K562 (cell line): Measurements from ENCODE around the gene RPE. TPM values are rescaled to one million over a fixed set of nuclear protein-coding genes. Genes with fewer than 3 reads are reported as not detected.

ENCODE experiments used
- ATAC-seq: fragments of 200-7000 bp; cut with Tn5 transposase; 3 replicates; pipeline ENCODE4 v1.9.1; 2020; ENCODE audit warnings: moderate library complexity
- BruUV-seq: library from RNA; stranded (reverse); fragments of 400-500 nt; replicated peaks from 2 replicates; lab custom pipeline; 2021; lab: Mats Ljungman, UMichigan
- CTCF ChIA-PET: fragments of 300-600 bp; formaldehyde crosslinking; extraction: SDS; loops from one replicate; lab custom pipeline; 2021; ENCODE audit warnings: low intra/inter-chr PET ratio; lab: Yijun Ruan, JAX
- POLR2A ChIA-PET: fragments of 300-600, 350-650 bp; sonication (Branson Sonifier 250); formaldehyde crosslinking; extraction: SDS; loops from one replicate; lab custom pipeline; 2021; ENCODE audit warnings: antibody characterized with exemption, inconsistent platforms; lab: Yijun Ruan, JAX
- DNase-seq, 4 experiments: peaks; one replicate each; pipeline versions ENCODE4 v3.0.0 to v3.0.0-alpha.2; 2011 to 2018; ENCODE audit warnings: low spot score in 3 of 4, mixed read lengths in 3 of 4; ENCODE audit errors: extremely low read depth in 1 of 4
- FAIRE-seq: peaks from 2 replicates; lab custom pipeline; 2011; peaks lifted over from hg19 to GRCh38; lab: Jason Lieb, UNC
- H2AFZ ChIP-seq: 2 replicates; pipeline ENCODE4 v1.6.0; 2011; ENCODE audit warnings: low read depth, low read length, control low read depth, inconsistent platforms
- H3K27ac ChIP-seq: fragments of 200-600 bp; 3 replicates; pipeline ENCODE4 v1.8.0; 2011; ENCODE audit warnings: low read depth, mild to moderate bottlenecking, control low read depth, inconsistent platforms, low read length, moderate library complexity, mixed read lengths; ENCODE audit errors: extremely low read depth
- H3K27me3 ChIP-seq, 2 experiments: fragments of 300-600 bp in 1 of 2; 2 replicates in 1 of 2; 3 replicates in 1 of 2; pipeline versions ENCODE4 v1.6.0 to v1.8.0; 2011; ENCODE audit warnings: inconsistent platforms in 2 of 2, low read length in 2 of 2, mild to moderate bottlenecking in 1 of 2, mixed read lengths in 1 of 2, moderate library complexity in 1 of 2; ENCODE audit not compliant: control insufficient read depth in 2 of 2, insufficient read depth in 2 of 2
- H3K36me3 ChIP-seq: fragments of 300-600 bp; 3 replicates; pipeline ENCODE4 v1.8.0; 2011; ENCODE audit warnings: mild to moderate bottlenecking, low read length, inconsistent platforms; ENCODE audit not compliant: control insufficient read depth, insufficient read depth
- H3K4me1 ChIP-seq, 2 experiments: fragments of 200-600 bp in 1 of 2; replicated peaks in 1 of 2; 2 replicates in 1 of 2; 3 replicates in 1 of 2; pipeline versions ENCODE4 v1.5.1 to v1.8.0; 2011; ENCODE audit warnings: inconsistent platforms in 2 of 2, low read length in 2 of 2, mild to moderate bottlenecking in 1 of 2, mixed read lengths in 1 of 2, moderate library complexity in 1 of 2; ENCODE audit not compliant: control insufficient read depth in 2 of 2, insufficient read depth in 2 of 2
- H3K4me2 ChIP-seq: 2 replicates; pipeline ENCODE4 v1.6.1; 2011; ENCODE audit warnings: low read length, control low read depth, inconsistent platforms, mixed read lengths; ENCODE audit not compliant: insufficient read depth
- H3K4me3 ChIP-seq: fragments of 200-600 bp; sonication (generic), shearing (Covaris generic); 2 replicates; pipeline ENCODE4 v1.5.1; 2016; ENCODE audit warnings: control low read depth, inconsistent platforms
- H3K79me2 ChIP-seq: fragments of 200-600 bp; 3 replicates; pipeline ENCODE4 v1.8.0; 2011; ENCODE audit warnings: low read length, inconsistent platforms; ENCODE audit not compliant: control insufficient read depth, insufficient read depth
- H3K9ac ChIP-seq, 2 experiments: 2 replicates each; pipeline versions ENCODE4 v1.6.0 to v1.6.1; 2011; ENCODE audit warnings: low read depth in 2 of 2, low read length in 2 of 2, control low read depth in 1 of 2, inconsistent platforms in 1 of 2, mild to moderate bottlenecking in 1 of 2, mixed read lengths in 1 of 2; ENCODE audit not compliant: insufficient read depth in 1 of 2
- H3K9me1 ChIP-seq: one replicate; pipeline ENCODE4 v1.6.0; 2011; ENCODE audit warnings: inconsistent platforms, mild to moderate bottlenecking, low read length, moderate library complexity; ENCODE audit not compliant: control insufficient read depth, insufficient read depth
- H3K9me3 ChIP-seq: replicated peaks from 2 replicates; pipeline ENCODE4 v1.5.1; 2011; ENCODE audit warnings: low read depth, low read length, inconsistent platforms; ENCODE audit not compliant: control insufficient read depth, insufficient read depth
- H4K20me1 ChIP-seq: replicated peaks from 2 replicates; pipeline ENCODE4 v1.6.1; 2011; ENCODE audit warnings: low read length, inconsistent platforms, mixed read lengths; ENCODE audit not compliant: control insufficient read depth, insufficient read depth
- ARNT ChIP-seq, 2 experiments: fragments of 450-650 bp; IDR thresholded peaks; 2 replicates each; pipeline ENCODE4 v1.6.1; 2016; ENCODE audit warnings: mild to moderate bottlenecking in 1 of 2
- BRF2 ChIP-seq: IDR thresholded peaks from 3 replicates; pipeline ENCODE4 v1.6.1; 2011; ENCODE audit warnings: borderline replicate concordance, mild to moderate bottlenecking; ENCODE audit not compliant: insufficient read length, insufficient read depth
- CBFA2T2 ChIP-seq: fragments of 450-650 bp; conservative IDR thresholded peaks from 2 replicates; pipeline ENCODE4 v1.6.1; 2017; ENCODE audit warnings: mild to moderate bottlenecking
- ETV5 ChIP-seq: sonication (generic); formaldehyde crosslinking; IDR thresholded peaks from 2 replicates; pipeline ENCODE4 v1.4.0; 2020; ENCODE audit warnings: low read depth, mild to moderate bottlenecking, missing genetic modification reagents
- HMG20A ChIP-seq: fragments of 450-650 bp; formaldehyde crosslinking; conservative IDR thresholded peaks from 2 replicates; pipeline ENCODE4 v1.4.0; 2020; ENCODE audit warnings: mild to moderate bottlenecking, mixed read lengths
- KAT7 ChIP-seq: sonication (generic); formaldehyde crosslinking; IDR thresholded peaks from 2 replicates; pipeline ENCODE4 v1.8.0; 2022; ENCODE audit warnings: missing genetic modification reagents, mild to moderate bottlenecking, borderline replicate concordance
- NUFIP1 ChIP-seq: fragments of 450-650 bp; IDR thresholded peaks from 2 replicates; pipeline ENCODE4 v1.6.1; 2018; ENCODE audit not compliant: partially characterized antibody
- PRPF4 ChIP-seq: fragments of 200-400 bp; formaldehyde crosslinking; IDR thresholded peaks from one replicate; pipeline ENCODE4 v1.6.1; 2017; ENCODE audit warnings: low read length, low read depth, mild to moderate bottlenecking; ENCODE audit not compliant: insufficient read depth, poor library complexity, severe bottlenecking
- ZBTB49 ChIP-seq: sonication (generic); formaldehyde crosslinking; IDR thresholded peaks from 2 replicates; pipeline ENCODE4 v1.8.0; 2022; ENCODE audit warnings: missing genetic modification reagents, mild to moderate bottlenecking, borderline replicate concordance
- ZFP91 ChIP-seq: sonication (generic); formaldehyde crosslinking; IDR thresholded peaks from 2 replicates; pipeline ENCODE4 v1.8.0; 2022; ENCODE audit warnings: mild to moderate bottlenecking, missing genetic modification reagents
- ZKSCAN8 ChIP-seq: fragments of 200-800 bp; sonication (Bioruptor generic); IDR thresholded peaks from 2 replicates; pipeline ENCODE4 v1.6.1; 2016; ENCODE audit warnings: missing genetic modification characterization, missing compliant biosample characterization
- ZNF174 ChIP-seq: fragments of 250-450 bp; sonication (Bioruptor Pico); IDR thresholded peaks from 2 replicates; pipeline ENCODE4 v1.4.0; 2020; ENCODE audit warnings: mild to moderate bottlenecking
- ZNF282 ChIP-seq: sonication (generic); formaldehyde crosslinking; IDR thresholded peaks from 2 replicates; pipeline ENCODE4 v1.8.1; 2023; ENCODE audit warnings: missing genetic modification reagents
- WGBS: fragments of 100-300 bp; shearing (Covaris generic); methylation state at CpG from one replicate; pipeline ENCODE4 v1.1.6; 2016; ENCODE audit warnings: low coverage, mixed read lengths; ENCODE audit not compliant: insufficient coverage; ENCODE audit errors: missing lambda C conversion rate; 5-methylcytosine and 5-hydroxymethylcytosine counted together
- in situ Hi-C: fragments of 300-500 bp; cut with MboI; formaldehyde crosslinking; loops from 4 replicates; pipeline ENCODE4 v1.15.0; 2018; ENCODE audit warnings: inconsistent platforms, mixed read lengths
- intact Hi-C: fragments of 100-400 bp; cut with micrococcal nuclease; formaldehyde crosslinking; loops from 2 replicates; pipeline ENCODE4 v1.14.2; 2022
- polyA plus RNA-seq, 8 experiments: library from polyadenylated mRNA; depleted of rRNA in 4 of 8; stranded (reverse) in 5 of 8; unstranded in 3 of 8; fragments of >200 nt; fragmentation: Nextera tagmentation in 2 of 8; fragmentation: Illumina TruSeq in 1 of 8; extraction: Ambion mirVana in 2 of 8; extraction: Trizol in 1 of 8; gene quantifications; 2 replicates each; pipeline versions ENCODE4 v1.2.1 to v1.2.3, GENCODE V29; 2011 to 2014; ENCODE audit warnings: inconsistent platforms in 1 of 8, missing spikeins in 1 of 8
- total RNA-seq, 7 experiments: library from RNA; depleted of rRNA in 6 of 7; stranded (reverse); fragments of >200 nt in 6 of 7; fragmentation: Illumina TruSeq in 2 of 7; extraction: Trizol in 2 of 7; gene quantifications; 2 replicates each; pipeline versions ENCODE4 v1.2.1 to v1.2.3, GENCODE V29; 2011 to 2021; ENCODE audit warnings: low replicate concordance in 1 of 7
- TF ChIP-seq, protein P1 (sequence below): fragments of 200-400 bp; formaldehyde crosslinking; IDR thresholded peaks from 2 replicates; pipeline ENCODE4 v1.6.1; 2017; ENCODE audit warnings: mild to moderate bottlenecking, low read depth, low read length, moderate library complexity

The RPE gene
- total and polyA plus RNA-seq, 9 of the 15 experiments (the other 6 are each of a cell fraction or from before 2014, with no cell fraction given) = 33.5 to 65.3 (median 50.4) TPM

GRCh38 chr2:209956271-209956670 lies 46.2 kb upstream of the RPE start (continued):
- TF ChIP-seq, protein P1, sequence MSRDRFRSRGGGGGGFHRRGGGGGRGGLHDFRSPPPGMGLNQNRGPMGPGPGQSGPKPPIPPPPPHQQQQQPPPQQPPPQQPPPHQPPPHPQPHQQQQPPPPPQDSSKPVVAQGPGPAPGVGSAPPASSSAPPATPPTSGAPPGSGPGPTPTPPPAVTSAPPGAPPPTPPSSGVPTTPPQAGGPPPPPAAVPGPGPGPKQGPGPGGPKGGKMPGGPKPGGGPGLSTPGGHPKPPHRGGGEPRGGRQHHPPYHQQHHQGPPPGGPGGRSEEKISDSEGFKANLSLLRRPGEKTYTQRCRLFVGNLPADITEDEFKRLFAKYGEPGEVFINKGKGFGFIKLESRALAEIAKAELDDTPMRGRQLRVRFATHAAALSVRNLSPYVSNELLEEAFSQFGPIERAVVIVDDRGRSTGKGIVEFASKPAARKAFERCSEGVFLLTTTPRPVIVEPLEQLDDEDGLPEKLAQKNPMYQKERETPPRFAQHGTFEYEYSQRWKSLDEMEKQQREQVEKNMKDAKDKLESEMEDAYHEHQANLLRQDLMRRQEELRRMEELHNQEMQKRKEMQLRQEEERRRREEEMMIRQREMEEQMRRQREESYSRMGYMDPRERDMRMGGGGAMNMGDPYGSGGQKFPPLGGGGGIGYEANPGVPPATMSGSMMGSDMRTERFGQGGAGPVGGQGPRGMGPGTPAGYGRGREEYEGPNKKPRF = no peak

DNA sequence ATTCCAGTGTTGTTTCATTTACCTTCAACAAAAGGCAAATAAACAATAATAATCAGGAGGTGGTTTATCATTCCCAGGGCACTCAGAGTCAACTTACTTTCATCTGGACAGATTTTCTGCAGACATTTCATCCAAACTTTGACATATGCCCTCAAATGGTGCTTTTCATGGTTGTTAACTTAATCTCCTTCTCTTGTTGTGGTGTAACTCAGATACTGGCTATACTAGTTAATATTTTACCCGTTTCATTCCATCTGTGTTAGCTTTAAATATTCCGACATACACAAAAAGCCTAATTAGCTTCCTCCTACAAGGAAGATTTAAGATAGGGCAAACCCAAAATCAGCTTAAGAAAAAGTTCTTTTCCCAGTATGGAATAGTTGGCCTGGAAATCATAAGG lies 44.4 kb upstream of the RPE start:
- in situ Hi-C loops = no loop called here
- FAIRE-seq = no peak
- no peak overlapping the region for H3K4me3 ChIP-seq
- no peak for DNase-seq
- H3K9ac ChIP-seq = no peak overlapping the region
- ATAC-seq = no peak
- H3K9me3 ChIP-seq = no peaks in the 10 kb centered on the region
- no TSS peak for BruUV-seq
- no peaks in the 10 kb centered on the region for H3K79me2 ChIP-seq
- no peaks in the 10 kb centered on the region for H3K4me1 ChIP-seq
- H3K27me3 ChIP-seq = no peaks in the 10 kb centered on the region
- no peak overlapping the region for H2AFZ ChIP-seq
- POLR2A ChIA-PET = interaction anchor here (0.7 kb wide), 1 partner anchor 44 kb away, joined by 3 read pairs; no protein-coding TSS in a partner anchor
- WGBS = 4% methylated on average over 2 of the region's 2 CpGs
- H3K27ac ChIP-seq = no peak overlapping the region
- no peak overlapping the region for H3K4me2 ChIP-seq
- CTCF ChIA-PET = no interaction called here
- no peaks in the 10 kb centered on the region for H3K36me3 ChIP-seq
- intact Hi-C loops = no loop called here
- H4K20me1 ChIP-seq = no peaks in the 10 kb centered on the region
- no peaks in the 10 kb centered on the region for H3K9me1 ChIP-seq
- TF ChIP-seq ZKSCAN8 (CRISPR knock-in tag) (no peak), KAT7 (CRISPR knock-in tag) (no peak), ZBTB49 (CRISPR knock-in tag) (no peak), NUFIP1 (no peak), ZNF174 (CRISPR knock-in tag) (no peak), PRPF4 (no peak), ZNF282 (CRISPR knock-in tag) (no peak), CBFA2T2 (no peak), ZFP91 (CRISPR knock-in tag) (no peak), ETV5 (CRISPR knock-in tag) (no peak), ARNT (IDR thresholded peaks at IDR 0.05) (no peak), BRF2 (no peak), HMG20A (no peak)
